ENCODE measurements around the gene PCDHGC5. TPM values are rescaled to one million over a fixed set of nuclear protein-coding genes. Genes with fewer than 3 reads are reported as not detected.

The PCDHGC5 gene
- total RNA-seq, 2 experiments from 2014 or later, result not detected

DNA sequence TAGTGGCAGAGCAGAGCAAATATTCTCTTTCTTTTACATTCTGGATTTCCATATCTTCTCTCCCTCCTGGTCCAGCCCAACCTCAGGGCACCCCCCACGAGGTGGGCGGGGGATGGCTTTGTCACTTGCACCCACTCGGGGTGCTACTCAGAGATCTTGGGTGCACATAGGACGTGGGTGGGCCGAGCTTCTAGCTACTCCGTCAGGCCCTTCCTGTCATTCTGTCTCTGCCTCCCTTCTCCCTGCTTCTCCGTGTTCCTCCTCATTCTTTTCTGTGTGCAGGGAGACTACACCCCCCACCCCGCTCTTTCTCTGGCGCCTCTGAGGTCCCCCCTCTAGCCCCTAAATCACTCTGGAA lies 19.5 kb downstream of the PCDHGC5 start:
- ChIA-PET CTCF (interaction anchor here (0.9 to 2.5 kb wide), 6 partner anchors 16 to 183 kb away, joined by 3 to 9 read pairs (median 3); partner anchors contain the start of gene PCDHGA10), POLR2A (interaction anchor here (0.8 kb wide), 1 partner anchor 188 kb away, joined by 3 read pairs; the partner anchor contains the start of gene TAF7)
- H3K27me3 Mint-ChIP-seq (ENCODE audit: low read depth), result no peaks in the 10 kb centered on the region
- H3K27ac Mint-ChIP-seq, result no peak overlapping the region
- DNase-seq (no peak), ATAC-seq (no peak)
- peaks cover 15% of the 10 kb centered on the region for H3K4me1 Mint-ChIP-seq (ENCODE audit: low read depth)
- no peaks in the 10 kb centered on the region for H3K9me3 Mint-ChIP-seq (ENCODE audit: insufficient read depth)
- H3K36me3 Mint-ChIP-seq (ENCODE audit: low read depth), result peaks cover 4% of the 10 kb centered on the region
- no peak overlapping the region for H3K4me3 Mint-ChIP-seq

- peaks cover 9% of the 10 kb centered on the region for H3K36me3 Mint-ChIP-seq (ENCODE audit: low read depth)
- H3K4me1 Mint-ChIP-seq (ENCODE audit: low read depth), result peaks cover 21% of the 10 kb centered on the region
- H3K27ac Mint-ChIP-seq, result no peak overlapping the region
- H3K4me3 Mint-ChIP-seq, result no peak overlapping the region
- no peak for DNase-seq
- ATAC-seq, result no peak
- CTCF ChIA-PET, result interaction anchor here (0.7 to 2.5 kb wide), 8 partner anchors 12 to 189 kb away, joined by 3 to 9 read pairs (median 4); partner anchors contain the start of genes PCDHGA10 and TAF7
- H3K9me3 Mint-ChIP-seq (ENCODE audit: insufficient read depth), result no peaks in the 10 kb centered on the region
- POLR2A ChIA-PET, result no interaction called here
- H3K27me3 Mint-ChIP-seq (ENCODE audit: low read depth), result no peaks in the 10 kb centered on the region
Measured at GRCh38 chr5:141508798-141509611, 20.1 kb downstream of the PCDHGC5 start.

GRCh38 chr5:141510160-141510559 lies 21.3 kb downstream of the PCDHGC5 start:
- ATAC-seq, result no peak
- H3K27ac Mint-ChIP-seq, result no peak overlapping the region
- no peaks in the 10 kb centered on the region for H3K9me3 Mint-ChIP-seq (ENCODE audit: insufficient read depth)
- ChIA-PET CTCF (interaction anchor here (0.8 to 2.5 kb wide), 7 partner anchors 14 to 190 kb away, joined by 3 to 7 read pairs (median 4); partner anchors contain the start of genes PCDHGA10, PCDHGA12 and TAF7), POLR2A (no interaction called here)
- peaks cover 12% of the 10 kb centered on the region for H3K36me3 Mint-ChIP-seq (ENCODE audit: low read depth)
- peaks cover 29% of the 10 kb centered on the region for H3K4me1 Mint-ChIP-seq (ENCODE audit: low read depth)
- DNase-seq, result no peak
- no peak overlapping the region for H3K4me3 Mint-ChIP-seq
- no peaks in the 10 kb centered on the region for H3K27me3 Mint-ChIP-seq (ENCODE audit: low read depth)

DNA sequence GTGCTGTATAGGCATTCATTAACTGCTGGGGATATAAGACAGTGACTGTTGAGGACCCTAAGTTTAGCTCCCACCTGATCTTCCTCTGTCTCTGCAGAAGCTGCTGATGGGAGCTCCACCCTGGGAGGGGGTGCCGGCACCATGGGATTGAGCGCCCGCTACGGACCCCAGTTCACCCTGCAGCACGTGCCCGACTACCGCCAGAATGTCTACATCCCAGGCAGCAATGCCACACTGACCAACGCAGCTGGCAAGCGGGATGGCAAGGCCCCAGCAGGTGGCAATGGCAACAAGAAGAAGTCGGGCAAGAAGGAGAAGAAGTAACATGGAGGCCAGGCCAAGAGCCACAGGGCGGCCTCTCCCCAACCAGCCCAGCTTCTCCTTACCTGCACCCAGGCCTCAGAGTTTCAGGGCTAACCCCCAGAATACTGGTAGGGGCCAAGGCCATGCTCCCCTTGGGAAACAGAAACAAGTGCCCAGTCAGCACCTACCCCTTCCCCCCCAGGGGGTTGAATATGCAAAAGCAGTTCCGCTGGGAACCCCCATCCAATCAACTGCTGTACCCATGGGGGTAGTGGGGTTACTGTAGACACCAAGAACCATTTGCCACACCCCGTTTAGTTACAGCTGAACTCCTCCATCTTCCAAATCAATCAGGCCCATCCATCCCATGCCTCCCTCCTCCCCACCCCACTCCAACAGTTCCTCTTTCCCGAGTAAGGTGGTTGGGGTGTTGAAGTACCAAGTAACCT lies 22.1 kb downstream of the PCDHGC5 start:
- H3K27ac Mint-ChIP-seq, result peak overlapping the region; percentile 9
- peaks cover 15% of the 10 kb centered on the region for H3K36me3 Mint-ChIP-seq (ENCODE audit: low read depth)
- DNase-seq (no peak), ATAC-seq (no peak)
- H3K4me1 Mint-ChIP-seq (ENCODE audit: low read depth), result peaks cover 36% of the 10 kb centered on the region
- H3K9me3 Mint-ChIP-seq (ENCODE audit: insufficient read depth), result no peaks in the 10 kb centered on the region
- H3K4me3 Mint-ChIP-seq, result no peak overlapping the region
- H3K27me3 Mint-ChIP-seq (ENCODE audit: low read depth), result no peaks in the 10 kb centered on the region
- POLR2A ChIA-PET, result no interaction called here
- CTCF ChIA-PET, result interaction anchor here (0.5 to 5.3 kb wide), 16 partner anchors 12 to 1951 kb away, joined by 3 to 64 read pairs (median 6); partner anchors contain the start of genes PCDHB15, PCDHGA1, PCDHGA10 and PCDHGA11

DNA sequence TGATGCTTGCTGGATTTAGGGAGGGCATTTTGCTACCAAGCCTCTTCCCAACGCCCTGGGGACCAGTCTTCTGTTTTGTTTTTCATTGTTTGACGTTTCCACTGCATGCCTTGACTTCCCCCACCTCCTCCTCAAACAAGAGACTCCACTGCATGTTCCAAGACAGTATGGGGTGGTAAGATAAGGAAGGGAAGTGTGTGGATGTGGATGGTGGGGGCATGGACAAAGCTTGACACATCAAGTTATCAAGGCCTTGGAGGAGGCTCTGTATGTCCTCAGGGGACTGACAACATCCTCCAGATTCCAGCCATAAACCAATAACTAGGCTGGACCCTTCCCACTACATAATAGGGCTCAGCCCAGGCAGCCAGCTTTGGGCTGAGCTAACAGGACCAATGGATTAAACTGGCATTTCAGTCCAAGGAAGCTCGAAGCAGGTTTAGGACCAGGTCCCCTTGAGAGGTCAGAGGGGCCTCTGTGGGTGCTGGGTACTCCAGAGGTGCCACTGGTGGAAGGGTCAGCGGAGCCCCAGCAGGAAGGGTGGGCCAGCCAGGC lies 23.0 kb downstream of the PCDHGC5 start:
- Mint-ChIP-seq H3K4me3 (no peak overlapping the region), H3K27ac (peak overlapping the region; percentile 9), H3K4me1 (ENCODE audit: low read depth) (peaks cover 39% of the 10 kb centered on the region), H3K9me3 (ENCODE audit: insufficient read depth) (no peaks in the 10 kb centered on the region), H3K27me3 (ENCODE audit: low read depth) (no peaks in the 10 kb centered on the region), H3K36me3 (ENCODE audit: low read depth) (peaks cover 23% of the 10 kb centered on the region)
- DNase-seq, result no peak
- CTCF ChIA-PET, result interaction anchor here (1.0 to 5.3 kb wide), 19 partner anchors 11 to 267 kb away, joined by 3 to 64 read pairs (median 8); partner anchors contain the start of genes PCDHB15, PCDHGA1, PCDHGA10 and PCDHGA11
- no peak for ATAC-seq
- POLR2A ChIA-PET, result interaction anchor here (2.3 kb wide), 1 partner anchor 191 kb away, joined by 7 read pairs; the partner anchor contains the start of gene TAF7

DNA sequence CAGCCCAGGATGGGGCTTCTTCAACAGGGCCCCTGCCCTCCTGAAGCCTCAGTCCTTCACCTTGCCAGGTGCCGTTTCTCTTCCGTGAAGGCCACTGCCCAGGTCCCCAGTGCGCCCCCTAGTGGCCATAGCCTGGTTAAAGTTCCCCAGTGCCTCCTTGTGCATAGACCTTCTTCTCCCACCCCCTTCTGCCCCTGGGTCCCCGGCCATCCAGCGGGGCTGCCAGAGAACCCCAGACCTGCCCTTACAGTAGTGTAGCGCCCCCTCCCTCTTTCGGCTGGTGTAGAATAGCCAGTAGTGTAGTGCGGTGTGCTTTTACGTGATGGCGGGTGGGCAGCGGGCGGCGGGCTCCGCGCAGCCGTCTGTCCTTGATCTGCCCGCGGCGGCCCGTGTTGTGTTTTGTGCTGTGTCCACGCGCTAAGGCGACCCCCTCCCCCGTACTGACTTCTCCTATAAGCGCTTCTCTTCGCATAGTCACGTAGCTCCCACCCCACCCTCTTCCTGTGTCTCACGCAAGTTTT lies 23.6 kb downstream of the PCDHGC5 start:
- Mint-ChIP-seq H3K4me3 (peak overlapping the region; percentile 43), H3K9me3 (ENCODE audit: insufficient read depth) (no peaks in the 10 kb centered on the region), H3K4me1 (ENCODE audit: low read depth) (peaks cover 39% of the 10 kb centered on the region), H3K27me3 (ENCODE audit: low read depth) (no peaks in the 10 kb centered on the region), H3K36me3 (ENCODE audit: low read depth) (peaks cover 26% of the 10 kb centered on the region), H3K27ac (peak overlapping the region; percentile 51)
- DNase-seq (peak; percentile 87), ATAC-seq (peak; percentile 58)
- ChIA-PET CTCF (interaction anchor here (0.6 to 5.3 kb wide), 35 partner anchors 9 to 289 kb away, joined by 3 to 64 read pairs (median 5); partner anchors contain the start of genes PCDHB14, PCDHB15, PCDHGA10 and PCDHGA11), POLR2A (interaction anchor here (2.3 kb wide), 1 partner anchor 192 kb away, joined by 7 read pairs; the partner anchor contains the start of gene TAF7)

- H3K27me3 Mint-ChIP-seq (ENCODE audit: low read depth), result no peaks in the 10 kb centered on the region
- H3K9me3 Mint-ChIP-seq (ENCODE audit: insufficient read depth), result no peaks in the 10 kb centered on the region
- H3K36me3 Mint-ChIP-seq (ENCODE audit: low read depth), result peaks cover 29% of the 10 kb centered on the region
- peaks cover 39% of the 10 kb centered on the region for H3K4me1 Mint-ChIP-seq (ENCODE audit: low read depth)
- ATAC-seq (peak; percentile 16), DNase-seq (no peak)
- ChIA-PET CTCF (interaction anchor here (0.6 to 5.3 kb wide), 37 partner anchors 10 to 290 kb away, joined by 3 to 64 read pairs (median 5); partner anchors contain the start of genes PCDHB14, PCDHB15, PCDHGA10 and PCDHGA11), POLR2A (interaction anchor here (0.8 to 2.3 kb wide), 3 partner anchors 83 to 192 kb away, joined by 3 to 7 read pairs (median 4); partner anchors contain the start of genes PCDHGA10, PCDHGA12 and TAF7)
- peak overlapping the region; percentile 23 for H3K27ac Mint-ChIP-seq
- H3K4me3 Mint-ChIP-seq, result peak overlapping the region; percentile 43
Measured at GRCh38 chr5:141512911-141513626, 24.2 kb downstream of the PCDHGC5 start.

- Mint-ChIP-seq H3K27me3 (ENCODE audit: low read depth) (no peaks in the 10 kb centered on the region), H3K4me3 (peak overlapping the region; percentile 26), H3K27ac (no peak overlapping the region), H3K9me3 (ENCODE audit: insufficient read depth) (no peaks in the 10 kb centered on the region), H3K36me3 (ENCODE audit: low read depth) (peaks cover 36% of the 10 kb centered on the region), H3K4me1 (ENCODE audit: low read depth) (peaks cover 39% of the 10 kb centered on the region)
- CTCF ChIA-PET, result interaction anchor here (0.7 to 5.3 kb wide), 21 partner anchors 9 to 291 kb away, joined by 3 to 64 read pairs (median 6); partner anchors contain the start of genes PCDHB14, PCDHB15, PCDHGA10 and PCDHGA11
- ATAC-seq, result peak; percentile 47
- POLR2A ChIA-PET, result interaction anchor here (0.8 to 2.3 kb wide), 3 partner anchors 84 to 193 kb away, joined by 3 to 7 read pairs (median 4); partner anchors contain the start of genes PCDHGA10, PCDHGA12 and TAF7
- peak; percentile 48 for DNase-seq
Measured at GRCh38 chr5:141513627-141514329, 24.9 kb downstream of the PCDHGC5 start.

DNA sequence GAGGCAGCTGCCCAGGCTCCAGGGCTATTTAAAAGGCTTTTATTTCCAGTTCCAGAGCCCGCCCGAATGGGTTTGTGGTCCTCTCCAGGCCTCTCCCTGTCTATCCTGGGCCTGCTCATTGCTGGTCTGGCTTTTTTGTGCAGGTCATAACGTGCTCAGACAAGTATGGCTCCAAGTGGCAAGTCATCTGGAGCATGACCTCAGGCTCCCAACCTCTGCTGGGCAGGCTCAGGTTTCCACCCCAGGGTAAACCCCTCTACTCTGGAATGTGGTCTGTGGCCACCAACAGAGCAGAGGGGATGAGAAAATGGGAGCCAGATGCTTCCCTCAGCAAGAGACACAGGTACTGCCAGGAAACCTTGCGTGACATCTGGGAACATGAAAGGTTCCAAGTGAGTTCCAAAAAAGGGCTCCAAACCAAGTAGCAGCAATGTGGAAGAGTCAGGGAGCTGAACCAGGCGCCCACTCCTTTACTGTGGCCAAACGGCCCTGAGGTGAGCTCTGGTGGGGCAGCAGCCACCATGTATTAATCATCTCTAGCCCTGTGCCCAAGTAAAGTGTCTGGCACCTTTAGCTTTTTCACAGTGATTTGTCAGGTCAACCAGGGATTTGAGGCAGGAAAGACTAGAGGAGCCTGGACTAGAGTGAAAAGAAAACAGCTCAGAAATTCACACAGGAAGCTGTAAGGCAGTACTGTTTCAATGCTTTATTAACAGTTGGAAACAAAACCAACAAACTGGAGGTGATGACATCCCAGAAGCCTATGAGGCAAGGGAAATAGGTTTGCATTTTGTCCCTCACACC lies 25.7 kb downstream of the PCDHGC5 start:
- no peak for DNase-seq
- H3K27me3 Mint-ChIP-seq (ENCODE audit: low read depth), result no peaks in the 10 kb centered on the region
- H3K4me3 Mint-ChIP-seq, result no peak overlapping the region
- no peak for ATAC-seq
- peak overlapping the region; percentile 43 for H3K27ac Mint-ChIP-seq
- H3K4me1 Mint-ChIP-seq (ENCODE audit: low read depth), result peaks cover 33% of the 10 kb centered on the region
- no peaks in the 10 kb centered on the region for H3K9me3 Mint-ChIP-seq (ENCODE audit: insufficient read depth)
- ChIA-PET POLR2A (interaction anchor here (1.1 to 2.3 kb wide), 2 partner anchors 84 to 194 kb away, joined by 4 to 7 read pairs; partner anchors contain the start of genes PCDHGA12 and TAF7), CTCF (interaction anchor here (0.8 to 5.3 kb wide), 11 partner anchors 8 to 327 kb away, joined by 3 to 64 read pairs (median 13); partner anchors contain the start of genes PCDHB9, PCDHGA10, PCDHGA11 and PCDHGA12)
- peaks cover 44% of the 10 kb centered on the region for H3K36me3 Mint-ChIP-seq (ENCODE audit: low read depth)

Data from activated CD8-positive, alpha-beta T cell treated with anti-CD3 and anti-CD28 coated beads, Interleukin-2, amount 10 ng/mL, durations not matched to agents 7 days and 5 days (primary cell).